ENCODE results near the gene TAB3.
A peak's percentile ranks its signal among the peaks of the same experiment; 100 is the strongest.

The TAB3 gene

DNA sequence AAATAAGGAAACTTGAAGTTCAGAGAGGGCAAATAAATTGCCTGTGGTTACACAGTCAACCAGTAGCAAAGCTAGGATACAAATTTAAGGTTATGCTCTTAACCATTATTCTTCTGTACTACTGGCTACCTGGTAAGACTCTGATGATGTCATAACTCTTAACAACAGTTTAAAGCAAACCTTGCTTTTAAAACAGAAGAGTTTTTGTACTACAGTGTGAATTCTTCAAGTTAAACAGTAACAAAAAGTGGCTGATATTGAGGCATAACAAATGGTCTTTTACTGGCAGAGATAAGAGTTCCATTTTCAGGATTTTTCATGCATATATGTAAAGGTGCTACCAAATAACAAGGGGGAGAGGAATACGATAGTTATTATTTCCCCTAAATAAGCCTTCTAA is 23.4 kb downstream of the TAB3 start:
- no peak for ATAC-seq
- TF ChIP-seq ZNF8 (CRISPR knock-in tag; IDR thresholded peaks at IDR 0.05), result no peak

DNA sequence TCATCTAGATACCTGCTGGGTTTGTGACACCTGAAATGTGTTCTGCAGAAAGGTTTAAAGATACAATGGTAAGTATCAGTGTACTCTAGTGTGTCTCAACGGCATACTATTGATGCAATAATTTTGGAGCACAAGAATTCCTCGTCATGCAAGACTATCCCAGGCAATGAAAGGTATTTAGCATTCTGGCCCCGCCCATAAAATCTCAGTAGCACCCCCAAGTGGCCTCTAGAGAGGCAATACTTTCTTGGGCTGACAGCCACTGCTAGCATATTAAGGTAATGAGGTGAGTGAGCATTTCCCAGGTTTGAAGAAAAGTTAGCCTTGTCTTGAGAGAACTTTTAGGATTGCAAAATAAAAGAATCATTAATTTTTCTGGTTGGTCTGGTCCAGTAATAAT is 24.0 kb downstream of the TAB3 start:
- peak; percentile 74 for ATAC-seq
- no peak for TF ChIP-seq TCF4 (CRISPR knock-in tag; IDR thresholded peaks at IDR 0.05; ENCODE audit: borderline replicate concordance)
- no peak for TF ChIP-seq ZNF8 (CRISPR knock-in tag; IDR thresholded peaks at IDR 0.05)
- no peak for TF ChIP-seq TOX (CRISPR knock-in tag; IDR thresholded peaks at IDR 0.05; ENCODE audit: borderline replicate concordance)
- TF ChIP-seq, protein P1, sequence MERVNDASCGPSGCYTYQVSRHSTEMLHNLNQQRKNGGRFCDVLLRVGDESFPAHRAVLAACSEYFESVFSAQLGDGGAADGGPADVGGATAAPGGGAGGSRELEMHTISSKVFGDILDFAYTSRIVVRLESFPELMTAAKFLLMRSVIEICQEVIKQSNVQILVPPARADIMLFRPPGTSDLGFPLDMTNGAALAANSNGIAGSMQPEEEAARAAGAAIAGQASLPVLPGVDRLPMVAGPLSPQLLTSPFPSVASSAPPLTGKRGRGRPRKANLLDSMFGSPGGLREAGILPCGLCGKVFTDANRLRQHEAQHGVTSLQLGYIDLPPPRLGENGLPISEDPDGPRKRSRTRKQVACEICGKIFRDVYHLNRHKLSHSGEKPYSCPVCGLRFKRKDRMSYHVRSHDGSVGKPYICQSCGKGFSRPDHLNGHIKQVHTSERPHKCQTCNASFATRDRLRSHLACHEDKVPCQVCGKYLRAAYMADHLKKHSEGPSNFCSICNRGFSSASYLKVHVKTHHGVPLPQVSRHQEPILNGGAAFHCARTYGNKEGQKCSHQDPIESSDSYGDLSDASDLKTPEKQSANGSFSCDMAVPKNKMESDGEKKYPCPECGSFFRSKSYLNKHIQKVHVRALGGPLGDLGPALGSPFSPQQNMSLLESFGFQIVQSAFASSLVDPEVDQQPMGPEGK (CRISPR knock-in tag; IDR thresholded peaks at IDR 0.05; ENCODE audit: borderline replicate concordance), result no peak
- no peak for TF ChIP-seq ISL1 (CRISPR knock-in tag; IDR thresholded peaks at IDR 0.05)
- no peak for TF ChIP-seq ZNF565 (CRISPR knock-in tag; conservative IDR thresholded peaks at IDR 0.05; ENCODE audit: low read depth)
- TF ChIP-seq GLIS3 (CRISPR knock-in tag; IDR thresholded peaks at IDR 0.05), result no peak
- no peak for TF ChIP-seq BACH2 (CRISPR knock-in tag; IDR thresholded peaks at IDR 0.05; ENCODE audit: borderline replicate concordance)
- TF ChIP-seq CSDC2 (CRISPR knock-in tag; IDR thresholded peaks at IDR 0.05), result no peak
- TF ChIP-seq, protein P2, sequence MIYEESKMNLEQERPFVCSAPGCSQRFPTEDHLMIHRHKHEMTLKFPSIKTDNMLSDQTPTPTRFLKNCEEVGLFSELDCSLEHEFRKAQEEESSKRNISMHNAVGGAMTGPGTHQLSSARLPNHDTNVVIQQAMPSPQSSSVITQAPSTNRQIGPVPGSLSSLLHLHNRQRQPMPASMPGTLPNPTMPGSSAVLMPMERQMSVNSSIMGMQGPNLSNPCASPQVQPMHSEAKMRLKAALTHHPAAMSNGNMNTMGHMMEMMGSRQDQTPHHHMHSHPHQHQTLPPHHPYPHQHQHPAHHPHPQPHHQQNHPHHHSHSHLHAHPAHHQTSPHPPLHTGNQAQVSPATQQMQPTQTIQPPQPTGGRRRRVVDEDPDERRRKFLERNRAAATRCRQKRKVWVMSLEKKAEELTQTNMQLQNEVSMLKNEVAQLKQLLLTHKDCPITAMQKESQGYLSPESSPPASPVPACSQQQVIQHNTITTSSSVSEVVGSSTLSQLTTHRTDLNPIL (CRISPR knock-in tag; IDR thresholded peaks at IDR 0.05; ENCODE audit: low read depth), result no peak
- TF ChIP-seq, protein P3, sequence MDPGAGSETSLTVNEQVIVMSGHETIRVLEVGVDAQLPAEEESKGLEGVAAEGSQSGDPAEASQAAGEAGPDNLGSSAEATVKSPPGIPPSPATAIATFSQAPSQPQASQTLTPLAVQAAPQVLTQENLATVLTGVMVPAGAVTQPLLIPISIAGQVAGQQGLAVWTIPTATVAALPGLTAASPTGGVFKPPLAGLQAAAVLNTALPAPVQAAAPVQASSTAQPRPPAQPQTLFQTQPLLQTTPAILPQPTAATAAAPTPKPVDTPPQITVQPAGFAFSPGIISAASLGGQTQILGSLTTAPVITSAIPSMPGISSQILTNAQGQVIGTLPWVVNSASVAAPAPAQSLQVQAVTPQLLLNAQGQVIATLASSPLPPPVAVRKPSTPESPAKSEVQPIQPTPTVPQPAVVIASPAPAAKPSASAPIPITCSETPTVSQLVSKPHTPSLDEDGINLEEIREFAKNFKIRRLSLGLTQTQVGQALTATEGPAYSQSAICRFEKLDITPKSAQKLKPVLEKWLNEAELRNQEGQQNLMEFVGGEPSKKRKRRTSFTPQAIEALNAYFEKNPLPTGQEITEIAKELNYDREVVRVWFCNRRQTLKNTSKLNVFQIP (CRISPR knock-in tag; IDR thresholded peaks at IDR 0.05; ENCODE audit: borderline replicate concordance, low read depth), result no peak
- no peak for TF ChIP-seq SNAI2 (CRISPR knock-in tag; IDR thresholded peaks at IDR 0.05)
- TF ChIP-seq, protein P4, sequence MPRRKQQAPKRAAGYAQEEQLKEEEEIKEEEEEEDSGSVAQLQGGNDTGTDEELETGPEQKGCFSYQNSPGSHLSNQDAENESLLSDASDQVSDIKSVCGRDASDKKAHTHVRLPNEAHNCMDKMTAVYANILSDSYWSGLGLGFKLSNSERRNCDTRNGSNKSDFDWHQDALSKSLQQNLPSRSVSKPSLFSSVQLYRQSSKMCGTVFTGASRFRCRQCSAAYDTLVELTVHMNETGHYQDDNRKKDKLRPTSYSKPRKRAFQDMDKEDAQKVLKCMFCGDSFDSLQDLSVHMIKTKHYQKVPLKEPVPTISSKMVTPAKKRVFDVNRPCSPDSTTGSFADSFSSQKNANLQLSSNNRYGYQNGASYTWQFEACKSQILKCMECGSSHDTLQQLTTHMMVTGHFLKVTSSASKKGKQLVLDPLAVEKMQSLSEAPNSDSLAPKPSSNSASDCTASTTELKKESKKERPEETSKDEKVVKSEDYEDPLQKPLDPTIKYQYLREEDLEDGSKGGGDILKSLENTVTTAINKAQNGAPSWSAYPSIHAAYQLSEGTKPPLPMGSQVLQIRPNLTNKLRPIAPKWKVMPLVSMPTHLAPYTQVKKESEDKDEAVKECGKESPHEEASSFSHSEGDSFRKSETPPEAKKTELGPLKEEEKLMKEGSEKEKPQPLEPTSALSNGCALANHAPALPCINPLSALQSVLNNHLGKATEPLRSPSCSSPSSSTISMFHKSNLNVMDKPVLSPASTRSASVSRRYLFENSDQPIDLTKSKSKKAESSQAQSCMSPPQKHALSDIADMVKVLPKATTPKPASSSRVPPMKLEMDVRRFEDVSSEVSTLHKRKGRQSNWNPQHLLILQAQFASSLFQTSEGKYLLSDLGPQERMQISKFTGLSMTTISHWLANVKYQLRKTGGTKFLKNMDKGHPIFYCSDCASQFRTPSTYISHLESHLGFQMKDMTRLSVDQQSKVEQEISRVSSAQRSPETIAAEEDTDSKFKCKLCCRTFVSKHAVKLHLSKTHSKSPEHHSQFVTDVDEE (CRISPR knock-in tag; IDR thresholded peaks at IDR 0.05), result no peak
- no peak for TF ChIP-seq ZFP30 (CRISPR knock-in tag; IDR thresholded peaks at IDR 0.05)
- no peak for TF ChIP-seq ARNTL (CRISPR knock-in tag; IDR thresholded peaks at IDR 0.05; ENCODE audit: borderline replicate concordance, low read depth)
- TF ChIP-seq ZNF70 (CRISPR knock-in tag; IDR thresholded peaks at IDR 0.05), result no peak
- TF ChIP-seq PPARA (CRISPR knock-in tag; IDR thresholded peaks at IDR 0.05; ENCODE audit: borderline replicate concordance), result no peak
- TF ChIP-seq ZFP3 (CRISPR knock-in tag; IDR thresholded peaks at IDR 0.05), result no peak
- TF ChIP-seq RARB (CRISPR knock-in tag; IDR thresholded peaks at IDR 0.05), result no peak

DNA sequence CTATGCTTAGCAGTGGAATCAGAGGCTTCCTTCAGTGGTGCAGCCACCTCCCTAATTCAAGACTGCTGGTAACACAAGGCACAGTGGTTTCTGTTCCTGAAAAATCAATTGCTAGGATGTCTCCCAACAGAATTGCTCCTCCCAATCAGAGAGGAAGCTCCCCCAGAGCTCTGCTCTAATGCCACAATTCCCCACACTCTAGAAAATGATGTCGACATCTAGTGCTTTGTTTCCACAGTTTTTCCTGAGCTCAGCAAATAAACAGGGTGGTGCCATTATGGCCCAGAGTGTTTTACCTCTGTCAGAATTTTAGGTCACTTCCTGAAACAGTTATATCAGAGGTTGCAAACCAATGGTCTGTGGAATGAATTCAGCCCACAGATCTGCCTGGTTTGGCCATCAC is 24.7 kb downstream of the TAB3 start:
- ATAC-seq, result no peak
- TF ChIP-seq ESRRG (CRISPR knock-in tag; IDR thresholded peaks at IDR 0.05), result no peak
- TF ChIP-seq ARNTL (CRISPR knock-in tag; IDR thresholded peaks at IDR 0.05; ENCODE audit: borderline replicate concordance, low read depth), result no peak
- no peak for TF ChIP-seq GLIS3 (CRISPR knock-in tag; IDR thresholded peaks at IDR 0.05)
- no peak for TF ChIP-seq BACH2 (CRISPR knock-in tag; IDR thresholded peaks at IDR 0.05; ENCODE audit: borderline replicate concordance)
- TF ChIP-seq, protein P4 (CRISPR knock-in tag; IDR thresholded peaks at IDR 0.05), result no peak
- no peak for TF ChIP-seq ISL1 (CRISPR knock-in tag; IDR thresholded peaks at IDR 0.05)
- TF ChIP-seq TCF4 (CRISPR knock-in tag; IDR thresholded peaks at IDR 0.05; ENCODE audit: borderline replicate concordance), result no peak

All from SK-N-SH treated with all-trans-retinoic acid at 6 μM for 48 hours (cell line).